GM23338 (cell line): Measurements from ENCODE around the gene SPEM1. TPM values are rescaled to one million over a fixed set of nuclear protein-coding genes. Genes with fewer than 3 reads are reported as not detected.

Experiments
- ATAC-seq: fragments of 200-7000 bp; cut with Tn5 transposase; 3 replicates; pipeline ENCODE4 v1.9.1; 2020
- DNase-seq: peaks from one replicate; pipeline ENCODE4 v3.0.0-alpha.2; 2015; ENCODE audit warnings: low spot score
- H2AFZ ChIP-seq: fragments of 200-600 bp; sonication (generic); 2 replicates; pipeline ENCODE4 v1.8.0; 2016; ENCODE audit warnings: antibody characterized with exemption, mild to moderate bottlenecking, moderate library complexity
- H3F3A ChIP-seq: fragments of 200-600 bp; sonication (generic); replicated peaks from 2 replicates; pipeline ENCODE4 v1.8.0; 2017; ENCODE audit warnings: antibody characterized with exemption, mixed run types, low read depth
- H3K27ac ChIP-seq: fragments of 200-600 bp; sonication (generic); 2 replicates; pipeline ENCODE4 v1.6.1; 2016; ENCODE audit warnings: low read depth
- H3K27me3 ChIP-seq: fragments of 200-600 bp; sonication (generic); 2 replicates; pipeline ENCODE4 v1.8.0; 2016; ENCODE audit warnings: mild to moderate bottlenecking, mixed run types, moderate library complexity; ENCODE audit not compliant: insufficient read depth
- H3K36me3 ChIP-seq: fragments of 200-600 bp; sonication (generic); 2 replicates; pipeline ENCODE4 v1.8.0; 2016; ENCODE audit warnings: mild to moderate bottlenecking; ENCODE audit not compliant: insufficient read depth
- H3K4me1 ChIP-seq: fragments of 200-600 bp; sonication (generic); 2 replicates; pipeline ENCODE4 v1.8.0; 2016; ENCODE audit warnings: mild to moderate bottlenecking, moderate library complexity; ENCODE audit not compliant: insufficient read depth
- H3K4me2 ChIP-seq: fragments of 200-600 bp; sonication (generic); 2 replicates; pipeline ENCODE4 v1.7.1; 2017; ENCODE audit warnings: mixed run types
- H3K4me3 ChIP-seq: fragments of 200-600 bp; sonication (generic); 2 replicates; pipeline ENCODE4 v1.6.1; 2016; ENCODE audit warnings: mixed run types
- H3K79me2 ChIP-seq: fragments of 200-600 bp; sonication (generic); replicated peaks from 2 replicates; pipeline ENCODE4 v1.8.0; 2017; ENCODE audit warnings: mild to moderate bottlenecking; ENCODE audit not compliant: insufficient read depth
- H3K9me2 ChIP-seq: fragments of 200-600 bp; sonication (generic); 2 replicates; pipeline ENCODE4 v1.8.0; 2017; ENCODE audit not compliant: insufficient read depth
- H4K20me1 ChIP-seq: fragments of 200-600 bp; sonication (generic); replicated peaks from 2 replicates; pipeline ENCODE4 v1.8.0; 2017; ENCODE audit warnings: mild to moderate bottlenecking; ENCODE audit not compliant: insufficient read depth
- H3K27ac Mint-ChIP-seq: 2 replicates; pipeline ENCODE4 v1.8.0; 2020; ENCODE audit warnings: inconsistent platforms, mild to moderate bottlenecking, moderate library complexity, mixed read lengths
- H3K27me3 Mint-ChIP-seq: 3 replicates; pipeline ENCODE4 v1.8.0; 2022; ENCODE audit warnings: low read depth, mild to moderate bottlenecking, moderate library complexity, mixed read lengths, inconsistent platforms; ENCODE audit not compliant: insufficient read depth, poor library complexity
- H3K36me3 Mint-ChIP-seq: 3 replicates; pipeline ENCODE4 v1.8.0; 2021; ENCODE audit warnings: low read depth, mild to moderate bottlenecking, inconsistent platforms, moderate library complexity, mixed read lengths
- H3K4me1 Mint-ChIP-seq: 3 replicates; pipeline ENCODE4 v1.8.0; 2020; ENCODE audit warnings: mild to moderate bottlenecking, inconsistent platforms, mixed read lengths
- H3K4me3 Mint-ChIP-seq: 3 replicates; pipeline ENCODE4 v1.8.0; 2021; ENCODE audit warnings: moderate library complexity, mild to moderate bottlenecking, inconsistent platforms, mixed read lengths
- H3K9me3 Mint-ChIP-seq: 3 replicates; pipeline ENCODE4 v1.8.0; 2020; ENCODE audit warnings: moderate library complexity, mild to moderate bottlenecking, inconsistent platforms, mixed read lengths
- CREB1 ChIP-seq: fragments of 250-450 bp; sonication (Bioruptor Pico); IDR thresholded peaks from 2 replicates; pipeline ENCODE4 v1.5.0; 2020; ENCODE audit warnings: low read depth, mild to moderate bottlenecking, moderate library complexity
- CTCF ChIP-seq, 2 experiments: fragments of 200-600 bp in 1 of 2; sonication (generic) in 1 of 2; conservative IDR thresholded peaks; 2 replicates each; pipeline versions ENCODE4 v1.5.1 to v1.6.1; 2016 to 2017; ENCODE audit warnings: antibody characterized with exemption in 2 of 2, low read depth in 2 of 2, mild to moderate bottlenecking in 2 of 2, moderate library complexity in 1 of 2
- ETS1 ChIP-seq: IDR thresholded peaks from 2 replicates; pipeline ENCODE4 v1.6.1; 2016; ENCODE audit warnings: antibody characterized with exemption
- EZH2 ChIP-seq: fragments of 200-600 bp; sonication (generic); IDR thresholded peaks from one replicate; pipeline ENCODE4 v1.8.0; 2017; ENCODE audit warnings: antibody characterized with exemption, mild to moderate bottlenecking, low read depth; ENCODE audit not compliant: unreplicated experiment
- EZH2phosphoT487 ChIP-seq: fragments of 200-600 bp; sonication (generic); IDR thresholded peaks from one replicate; pipeline ENCODE4 v1.8.1; 2018; ENCODE audit warnings: antibody characterized with exemption; ENCODE audit not compliant: unreplicated experiment
- JUNB ChIP-seq: IDR thresholded peaks from one replicate; pipeline ENCODE4 v1.6.1; 2016; ENCODE audit warnings: antibody characterized with exemption; ENCODE audit not compliant: unreplicated experiment
- NANOG ChIP-seq: IDR thresholded peaks from 2 replicates; pipeline ENCODE4 v1.6.1; 2016; ENCODE audit warnings: antibody characterized with exemption, borderline replicate concordance
- POLR2AphosphoS5 ChIP-seq: IDR thresholded peaks from 2 replicates; pipeline ENCODE4 v1.6.1; 2016; ENCODE audit warnings: antibody characterized with exemption, low read depth
- REST ChIP-seq: IDR thresholded peaks from one replicate; pipeline ENCODE4 v1.6.1; 2018; ENCODE audit warnings: antibody characterized with exemption; ENCODE audit not compliant: unreplicated experiment
- STAT1 ChIP-seq: IDR thresholded peaks from one replicate; pipeline ENCODE4 v1.6.1; 2016; ENCODE audit warnings: antibody characterized with exemption; ENCODE audit not compliant: unreplicated experiment
- ZNF114 ChIP-seq: fragments of 250-450 bp; sonication (Bioruptor Pico); IDR thresholded peaks from 2 replicates; pipeline ENCODE4 v1.5.0; 2020; ENCODE audit warnings: mild to moderate bottlenecking, moderate library complexity
- ZNF331 ChIP-seq: fragments of 250-450 bp; sonication (Bioruptor Pico); IDR thresholded peaks from 2 replicates; pipeline ENCODE4 v1.5.0; 2020; ENCODE audit warnings: low read depth, mild to moderate bottlenecking, moderate library complexity
- ZNF462 ChIP-seq: fragments of 250-450 bp; sonication (Bioruptor Pico); IDR thresholded peaks from 2 replicates; pipeline ENCODE4 v1.5.0; 2020; ENCODE audit warnings: mild to moderate bottlenecking, moderate library complexity
- polyA plus RNA-seq: library from polyadenylated mRNA; unstranded; fragments of >200 nt; fragmentation: Nextera tagmentation; extraction: Ambion mirVana; gene quantifications from 2 replicates; pipeline ENCODE4 v1.2.1, GENCODE V29; 2016
- total RNA-seq: library from RNA; depleted of rRNA; stranded (reverse); fragments of >200 nt; shearing (Covaris generic); gene quantifications from 2 replicates; pipeline ENCODE4 v1.2.3, GENCODE V29; 2014

The SPEM1 gene
- total and polyA plus RNA-seq, 2 experiments from 2014 or later = not detected

- Histone ChIP-seq H2AFZ (no peak overlapping the region), H3K27ac (no peak overlapping the region), H3K4me3 (no peak overlapping the region), H3K79me2 (peaks cover 6% of the 10 kb centered on the region), H3K9me2 (no peaks in the 10 kb centered on the region), H3K36me3 (peaks cover 3% of the 10 kb centered on the region; the same call in 1 of the 2 replicates), H3F3A (peaks cover 23% of the 10 kb centered on the region), H3K4me2 (no peak overlapping the region), H4K20me1 (peaks cover 12% of the 10 kb centered on the region; the same call in 1 of the 2 replicates), H3K27me3 (no peaks in the 10 kb centered on the region), H3K4me1 (peaks cover 6% of the 10 kb centered on the region)
- Mint-ChIP-seq H3K27ac (no peak overlapping the region), H3K9me3 (no peaks in the 10 kb centered on the region), H3K4me3 (no peak overlapping the region), H3K27me3 (peaks cover 6% of the 10 kb centered on the region), H3K36me3 (peaks cover 8% of the 10 kb centered on the region; the same call in 2 of the 3 replicates), H3K4me1 (peaks cover 9% of the 10 kb centered on the region)
- DNase-seq (no peak), ATAC-seq (no peak)
- TF ChIP-seq EZH2phosphoT487 (no peak), JUNB (no peak), EZH2 (no peak), REST (no peak), CREB1 (no peak), NANOG (no peak), POLR2AphosphoS5 (no peak), ZNF331 (CRISPR knock-in tag) (no peak), ZNF462 (CRISPR knock-in tag) (no peak), ETS1 (no peak), STAT1 (no peak), ZNF114 (CRISPR knock-in tag) (no peak), CTCF (conservative IDR thresholded peaks at IDR 0.05; ENCODE audit: low read depth in 2 of 2) (no peak)
Observed at GRCh38 chr17:7398612-7399011, 21.5 kb upstream of the SPEM1 start.
